H1 (cell line): ENCODE data around the gene GALNT9. TPM values are rescaled to one million over a fixed set of nuclear protein-coding genes. Genes with fewer than 3 reads are reported as not detected.

Source experiments
- CHD2 ChIP-seq: IDR thresholded peaks from 2 replicates; pipeline ENCODE4 v1.6.1; 2012; ENCODE audit warnings: low read length, improper control_type of control experiment
- E2F6 ChIP-seq: IDR thresholded peaks from 2 replicates; pipeline ENCODE4 v1.6.1; 2012; ENCODE audit warnings: inconsistent platforms
- HDAC6 ChIP-seq: IDR thresholded peaks from one replicate; pipeline ENCODE4 v1.7.1; 2012; ENCODE audit warnings: low read depth, mild to moderate bottlenecking, inconsistent platforms, low read length, moderate library complexity
- KDM5A ChIP-seq: fragments of 200-600 bp; IDR thresholded peaks from 2 replicates; pipeline ENCODE4 v1.7.1; 2012; ENCODE audit warnings: mild to moderate bottlenecking, low read length, inconsistent platforms, mixed read lengths
- TEAD4 ChIP-seq: IDR thresholded peaks from 2 replicates; pipeline ENCODE4 v1.6.1; 2012; ENCODE audit warnings: low read depth, low read length, inconsistent platforms, mixed read lengths
- USF2 ChIP-seq: IDR thresholded peaks from 2 replicates; pipeline ENCODE4 v1.6.1; 2011; ENCODE audit warnings: low read length, improper control_type of control experiment
- polyA plus RNA-seq, 7 experiments: library from polyadenylated mRNA; depleted of rRNA in 3 of 7; stranded (reverse) in 5 of 7; unstranded in 2 of 7; fragments of >200 nt in 5 of 7; fragments of 200-250 nt in 2 of 7; gene quantifications; 1 replicate in 5 of 7; 2 replicates in 1 of 7; 4 replicates in 1 of 7; pipeline versions ENCODE4 v1.2.1 to v1.2.3, GENCODE V29; 2011 to 2013; ENCODE audit warnings: missing spikeins in 2 of 7, mixed read lengths in 2 of 7
- total RNA-seq: library from RNA; stranded (reverse); fragmentation: NEBNext Ultra II Directional; extraction: Animal tissue kit (Norgen Biotek cat#: 25700); gene quantifications from 2 replicates; pipeline ENCODE4 v1.2.1, GENCODE V29; 2021

GALNT9 gene
- total and polyA plus RNA-seq, 2 of the 8 experiments (the other 6 are each of a cell fraction or from before 2014, with no cell fraction given): 2.0 to 3.6 TPM

GRCh38 chr12:132236930-132237771 lies 92.2 kb downstream of the GALNT9 start (continued):
- TF ChIP-seq HDAC6 (no peak), KDM5A (no peak), E2F6 (no peak), USF2 (no peak), CHD2 (no peak), TEAD4 (no peak)
